ENCODE results near the gene CORIN.
"Not testable (repeated sequence)": the region's sequence is repeated elsewhere in the genome, so short reads cannot be mapped to it uniquely, and the experiment has no call there.

The CORIN gene

GRCh38 chr4:47715716-47716416 is 122.0 kb downstream of the CORIN start:
- H3K4me3 ChIP-seq (ENCODE audit: low read length in 2 of 2): no peak overlapping the region
- H3K36me3 ChIP-seq (ENCODE audit: control insufficient read depth in 2 of 2, insufficient read depth in 2 of 2, low read length in 2 of 2): no peaks in the 10 kb centered on the region
- no peaks in the 10 kb centered on the region for H3K4me1 ChIP-seq (ENCODE audit: control insufficient read depth in 2 of 2, insufficient read depth in 2 of 2, low read length in 2 of 2)
- no peak overlapping the region for H3K27ac ChIP-seq (ENCODE audit: low read depth in 2 of 2, low read length in 2 of 2)
- H3K9ac ChIP-seq (ENCODE audit: low read depth in 1 of 2, low read length in 2 of 2): no peak overlapping the region
- no peaks in the 10 kb centered on the region for H3K9me3 ChIP-seq (ENCODE audit: control insufficient read depth in 2 of 2, low read length in 2 of 2)
- peaks cover 0 to 2% of the 10 kb centered on the region in 2 donors for H3K27me3 ChIP-seq (ENCODE audit: control insufficient read depth in 2 of 2, insufficient read depth in 2 of 2, low read length in 2 of 2)

DNA sequence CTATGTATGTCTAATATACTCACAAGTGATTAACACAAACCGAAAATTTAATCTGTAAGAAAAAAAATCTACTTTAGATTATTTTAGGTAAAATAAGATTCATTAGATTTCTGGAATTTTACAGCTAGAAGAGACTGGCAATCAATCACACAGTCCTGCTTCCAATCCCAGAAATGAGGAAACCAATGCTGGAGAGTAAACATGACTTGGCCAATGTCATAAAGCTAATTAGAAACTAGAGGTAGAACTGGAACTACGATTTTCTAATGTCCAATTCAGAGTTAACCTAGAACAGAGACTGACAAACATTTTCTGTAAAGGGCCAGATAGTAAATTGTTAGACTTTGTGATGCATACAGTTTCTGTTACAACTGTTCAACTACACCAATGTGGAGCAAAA is 123.6 kb downstream of the CORIN start:
- H3K9ac ChIP-seq (ENCODE audit: low read depth in 1 of 2, low read length in 2 of 2): no peak overlapping the region
- H3K27me3 ChIP-seq (ENCODE audit: control insufficient read depth in 2 of 2, insufficient read depth in 2 of 2, low read length in 2 of 2): no peaks in the 10 kb centered on the region
- H3K27ac ChIP-seq (ENCODE audit: low read depth in 2 of 2, low read length in 2 of 2): no peak overlapping the region
- no peaks in the 10 kb centered on the region for H3K4me1 ChIP-seq (ENCODE audit: control insufficient read depth in 2 of 2, insufficient read depth in 2 of 2, low read length in 2 of 2)
- no peak overlapping the region for H3K4me3 ChIP-seq (ENCODE audit: low read length in 2 of 2)
- H3K9me3 ChIP-seq (ENCODE audit: control insufficient read depth in 2 of 2, low read length in 2 of 2): no peaks in the 10 kb centered on the region
- no peaks in the 10 kb centered on the region for H3K36me3 ChIP-seq (ENCODE audit: control insufficient read depth in 2 of 2, insufficient read depth in 2 of 2, low read length in 2 of 2)

- Histone ChIP-seq H3K4me1 (ENCODE audit: control insufficient read depth in 2 of 2, insufficient read depth in 2 of 2, low read length in 2 of 2) (no peaks in the 10 kb centered on the region), H3K36me3 (ENCODE audit: control insufficient read depth in 2 of 2, insufficient read depth in 2 of 2, low read length in 2 of 2) (no peaks in the 10 kb centered on the region), H3K27ac (ENCODE audit: low read depth in 2 of 2, low read length in 2 of 2) (no peak overlapping the region), H3K4me3 (ENCODE audit: low read length in 2 of 2) (no peak overlapping the region), H3K9ac (ENCODE audit: low read depth in 1 of 2, low read length in 2 of 2) (no peak overlapping the region), H3K9me3 (ENCODE audit: control insufficient read depth in 2 of 2, low read length in 2 of 2) (no peaks in the 10 kb centered on the region), H3K27me3 (ENCODE audit: control insufficient read depth in 2 of 2, insufficient read depth in 2 of 2, low read length in 2 of 2) (no peaks in the 10 kb centered on the region)
Measured at GRCh38 chr4:47713129-47713834, 124.6 kb downstream of the CORIN start.

GRCh38 chr4:47711646-47712045 is 126.2 kb downstream of the CORIN start:
- Histone ChIP-seq H3K27ac (ENCODE audit: low read depth in 2 of 2, low read length in 2 of 2) (no peak overlapping the region), H3K4me3 (ENCODE audit: low read length in 2 of 2) (no peak overlapping the region), H3K27me3 (ENCODE audit: control insufficient read depth in 2 of 2, insufficient read depth in 2 of 2, low read length in 2 of 2) (no peaks in the 10 kb centered on the region), H3K36me3 (ENCODE audit: control insufficient read depth in 2 of 2, insufficient read depth in 2 of 2, low read length in 2 of 2) (no peaks in the 10 kb centered on the region), H3K9me3 (ENCODE audit: control insufficient read depth in 2 of 2, low read length in 2 of 2) (no peaks in the 10 kb centered on the region), H3K9ac (ENCODE audit: low read depth in 1 of 2, low read length in 2 of 2) (no peak overlapping the region), H3K4me1 (ENCODE audit: control insufficient read depth in 2 of 2, insufficient read depth in 2 of 2, low read length in 2 of 2) (no peaks in the 10 kb centered on the region)

GRCh38 chr4:47711183-47711582 is 126.7 kb downstream of the CORIN start:
- no peak overlapping the region for H3K9ac ChIP-seq (ENCODE audit: low read depth in 1 of 2, low read length in 2 of 2)
- H3K27ac ChIP-seq (ENCODE audit: low read depth in 2 of 2, low read length in 2 of 2): no peak overlapping the region
- H3K27me3 ChIP-seq (ENCODE audit: control insufficient read depth in 2 of 2, insufficient read depth in 2 of 2, low read length in 2 of 2): no peaks in the 10 kb centered on the region
- no peaks in the 10 kb centered on the region for H3K9me3 ChIP-seq (ENCODE audit: control insufficient read depth in 2 of 2, low read length in 2 of 2)
- H3K36me3 ChIP-seq (ENCODE audit: control insufficient read depth in 2 of 2, insufficient read depth in 2 of 2, low read length in 2 of 2): no peaks in the 10 kb centered on the region
- H3K4me3 ChIP-seq (ENCODE audit: low read length in 2 of 2): no peak overlapping the region
- H3K4me1 ChIP-seq (ENCODE audit: control insufficient read depth in 2 of 2, insufficient read depth in 2 of 2, low read length in 2 of 2): no peaks in the 10 kb centered on the region

DNA sequence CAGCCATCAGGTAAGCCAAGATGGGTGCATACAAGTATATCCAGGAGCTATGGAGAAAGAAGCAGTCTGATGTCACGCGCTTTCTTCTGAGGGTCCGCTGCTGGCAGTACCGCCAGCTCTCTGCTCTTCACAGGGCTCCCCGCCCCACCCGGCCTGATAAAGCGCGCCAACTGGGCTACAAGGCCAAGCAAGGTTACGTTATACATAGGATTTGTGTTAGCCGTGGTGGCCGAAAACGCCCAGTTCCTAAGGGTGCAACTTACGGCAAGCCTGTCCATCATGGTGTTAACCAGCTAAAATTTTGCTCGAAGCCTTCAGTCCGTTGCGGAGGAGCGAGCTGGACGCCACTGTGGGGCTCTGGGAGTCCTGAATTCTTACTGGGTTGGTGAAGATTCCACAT is 131.5 kb downstream of the CORIN start:
- not testable (repeated sequence) for H3K36me3 ChIP-seq (ENCODE audit: control insufficient read depth in 2 of 2, insufficient read depth in 2 of 2, low read length in 2 of 2); H3K4me3 ChIP-seq (ENCODE audit: low read length in 2 of 2); H3K9me3 ChIP-seq (ENCODE audit: control insufficient read depth in 2 of 2, low read length in 2 of 2); H3K9ac ChIP-seq (ENCODE audit: low read depth in 1 of 2, low read length in 2 of 2); H3K4me1 ChIP-seq (ENCODE audit: control insufficient read depth in 2 of 2, insufficient read depth in 2 of 2, low read length in 2 of 2); H3K27me3 ChIP-seq (ENCODE audit: control insufficient read depth in 2 of 2, insufficient read depth in 2 of 2, low read length in 2 of 2); H3K27ac ChIP-seq (ENCODE audit: low read depth in 2 of 2, low read length in 2 of 2)

DNA sequence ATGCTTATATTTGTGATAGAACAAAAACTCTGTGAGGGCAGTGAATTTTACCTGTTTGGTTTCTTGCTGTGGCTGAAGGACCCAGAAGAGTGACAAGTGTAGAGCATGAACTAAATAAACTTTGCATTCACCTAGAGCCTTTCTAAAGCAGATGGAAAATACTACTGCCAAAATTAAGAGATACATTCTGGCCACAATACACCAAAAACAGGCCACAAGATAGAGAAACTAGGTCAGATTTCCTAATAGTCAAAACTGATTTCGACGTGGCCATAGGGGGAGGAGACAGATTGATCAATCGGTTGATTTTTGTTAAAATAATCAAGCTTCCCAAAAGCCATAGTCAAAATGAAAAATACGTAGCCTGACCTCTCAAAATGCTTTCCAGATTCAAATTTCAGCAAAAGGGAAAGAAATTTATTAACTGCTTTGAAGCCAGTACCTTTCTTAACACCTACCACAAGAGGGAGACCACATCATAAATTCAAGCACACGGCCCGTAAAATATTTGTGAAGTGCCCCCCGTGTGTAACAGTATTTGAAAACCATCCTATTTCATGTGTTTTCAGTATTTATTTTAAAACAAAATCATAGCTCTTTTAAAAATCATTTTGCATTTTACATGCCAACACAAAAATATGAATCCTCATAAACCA is 132.4 kb downstream of the CORIN start:
- H3K27ac ChIP-seq (ENCODE audit: low read depth in 2 of 2, low read length in 2 of 2): no peak overlapping the region
- no peaks in the 10 kb centered on the region for H3K9me3 ChIP-seq (ENCODE audit: control insufficient read depth in 2 of 2, low read length in 2 of 2)
- no peaks in the 10 kb centered on the region for H3K4me1 ChIP-seq (ENCODE audit: control insufficient read depth in 2 of 2, insufficient read depth in 2 of 2, low read length in 2 of 2)
- no peak overlapping the region for H3K9ac ChIP-seq (ENCODE audit: low read depth in 1 of 2, low read length in 2 of 2)
- no peak overlapping the region for H3K4me3 ChIP-seq (ENCODE audit: low read length in 2 of 2)
- no peaks in the 10 kb centered on the region for H3K27me3 ChIP-seq (ENCODE audit: control insufficient read depth in 2 of 2, insufficient read depth in 2 of 2, low read length in 2 of 2)
- H3K36me3 ChIP-seq (ENCODE audit: control insufficient read depth in 2 of 2, insufficient read depth in 2 of 2, low read length in 2 of 2): no peaks in the 10 kb centered on the region

DNA sequence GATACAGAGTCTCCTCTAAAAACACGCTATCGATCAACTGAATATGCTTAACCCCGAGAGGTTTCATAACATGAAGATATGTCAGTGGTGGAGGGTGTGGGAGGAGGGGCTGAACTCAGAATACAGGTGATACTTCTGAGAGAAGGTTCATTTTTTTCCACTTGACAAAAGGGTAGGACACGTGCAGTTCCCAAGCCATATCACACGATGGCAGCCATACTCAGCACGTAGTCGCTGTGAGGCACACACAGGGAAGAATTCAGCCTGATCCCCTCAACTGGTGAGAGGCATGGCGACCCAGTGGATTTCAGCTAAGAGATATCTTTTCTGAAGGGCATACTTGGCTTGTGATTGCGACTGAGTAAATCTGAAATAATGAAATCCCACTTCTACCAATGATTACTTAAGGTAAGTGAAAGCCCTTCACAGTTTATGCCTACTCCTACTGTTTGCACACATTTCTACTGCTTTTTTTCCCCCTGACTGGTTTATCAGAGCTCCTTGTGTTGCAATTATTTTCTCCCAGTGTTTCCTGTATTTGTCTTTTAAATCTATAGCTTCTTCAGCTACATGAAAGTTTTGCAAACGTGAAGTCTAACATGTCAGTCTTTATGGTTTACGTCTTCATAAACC is 133.1 kb downstream of the CORIN start:
- Histone ChIP-seq H3K27me3 (ENCODE audit: control insufficient read depth in 2 of 2, insufficient read depth in 2 of 2, low read length in 2 of 2) (no peaks in the 10 kb centered on the region), H3K9me3 (ENCODE audit: control insufficient read depth in 2 of 2, low read length in 2 of 2) (no peaks in the 10 kb centered on the region), H3K36me3 (ENCODE audit: control insufficient read depth in 2 of 2, insufficient read depth in 2 of 2, low read length in 2 of 2) (no peaks in the 10 kb centered on the region), H3K27ac (ENCODE audit: low read depth in 2 of 2, low read length in 2 of 2) (no peak overlapping the region), H3K9ac (ENCODE audit: low read depth in 1 of 2, low read length in 2 of 2) (no peak overlapping the region), H3K4me1 (ENCODE audit: control insufficient read depth in 2 of 2, insufficient read depth in 2 of 2, low read length in 2 of 2) (no peaks in the 10 kb centered on the region), H3K4me3 (ENCODE audit: low read length in 2 of 2) (no peak overlapping the region)

GRCh38 chr4:47703956-47704355 is 133.9 kb downstream of the CORIN start:
- Histone ChIP-seq H3K27ac (ENCODE audit: low read depth in 2 of 2, low read length in 2 of 2) (no peak overlapping the region), H3K9ac (ENCODE audit: low read depth in 1 of 2, low read length in 2 of 2) (no peak overlapping the region), H3K4me3 (ENCODE audit: low read length in 2 of 2) (no peak overlapping the region), H3K9me3 (ENCODE audit: control insufficient read depth in 2 of 2, low read length in 2 of 2) (no peaks in the 10 kb centered on the region), H3K27me3 (ENCODE audit: control insufficient read depth in 2 of 2, insufficient read depth in 2 of 2, low read length in 2 of 2) (no peaks in the 10 kb centered on the region), H3K4me1 (ENCODE audit: control insufficient read depth in 2 of 2, insufficient read depth in 2 of 2, low read length in 2 of 2) (no peaks in the 10 kb centered on the region), H3K36me3 (ENCODE audit: control insufficient read depth in 2 of 2, insufficient read depth in 2 of 2, low read length in 2 of 2) (no peaks in the 10 kb centered on the region)

- no peaks in the 10 kb centered on the region for H3K27me3 ChIP-seq (ENCODE audit: control insufficient read depth in 2 of 2, insufficient read depth in 2 of 2, low read length in 2 of 2)
- H3K4me3 ChIP-seq (ENCODE audit: low read length in 2 of 2): no peak overlapping the region
- H3K9me3 ChIP-seq (ENCODE audit: control insufficient read depth in 2 of 2, low read length in 2 of 2): no peaks in the 10 kb centered on the region
- H3K4me1 ChIP-seq (ENCODE audit: control insufficient read depth in 2 of 2, insufficient read depth in 2 of 2, low read length in 2 of 2): no peaks in the 10 kb centered on the region
- no peaks in the 10 kb centered on the region for H3K36me3 ChIP-seq (ENCODE audit: control insufficient read depth in 2 of 2, insufficient read depth in 2 of 2, low read length in 2 of 2)
- H3K27ac ChIP-seq (ENCODE audit: low read depth in 2 of 2, low read length in 2 of 2): no peak overlapping the region
- H3K9ac ChIP-seq (ENCODE audit: low read depth in 1 of 2, low read length in 2 of 2): no peak overlapping the region
Measured at GRCh38 chr4:47703008-47703407, 134.9 kb downstream of the CORIN start.
